A673 (cell line): ENCODE results near the gene OXTR. TPM values are rescaled to one million over a fixed set of nuclear protein-coding genes. Genes with fewer than 3 reads are reported as not detected.
"Not testable (repeated sequence)": the region's sequence is repeated elsewhere in the genome, so short reads cannot be mapped to it uniquely, and the experiment has no call there.

Experiments used
- BruUV-seq: library from RNA; stranded (reverse); fragments of 400-500 nt; replicated peaks from 2 replicates; lab custom pipeline; 2021; lab: Mats Ljungman, UMichigan
- CTCF ChIA-PET: fragments of 300-600 bp; sonication (Branson Sonifier 250); formaldehyde crosslinking; loops from one replicate; lab custom pipeline; 2022; ENCODE audit warnings: antibody characterized with exemption; lab: Charles Lee
- POLR2A ChIA-PET: fragments of 300-600 bp; sonication (Branson Sonifier 250); formaldehyde crosslinking; loops from one replicate; lab custom pipeline; 2022; ENCODE audit warnings: antibody characterized with exemption; ENCODE audit not compliant: low non-redundant PET; lab: Charles Lee
- DNase-seq: peaks from one replicate; pipeline ENCODE4 v3.0.0-alpha.2; 2015; ENCODE audit warnings: low spot score
- H3K27ac ChIP-seq: fragments of 200-600 bp; sonication (generic); 2 replicates; pipeline ENCODE4 v1.5.1; 2016; ENCODE audit warnings: mixed run types, low read depth, mild to moderate bottlenecking, mixed read lengths, antibody characterized with exemption, low read length; ENCODE audit not compliant: poor library complexity, severe bottlenecking
- H3K27me3 ChIP-seq: fragments of 200-600 bp; sonication (generic); replicated peaks from 2 replicates; pipeline ENCODE4 v1.6.1; 2017; ENCODE audit warnings: mixed run types, low read depth, mild to moderate bottlenecking, mixed read lengths, antibody characterized with exemption, low read length; ENCODE audit not compliant: insufficient read depth, poor library complexity
- H3K36me3 ChIP-seq: fragments of 200-600 bp; sonication (generic); 2 replicates; pipeline ENCODE4 v1.6.1; 2016; ENCODE audit warnings: mixed run types, mild to moderate bottlenecking, mixed read lengths, antibody characterized with exemption, low read length; ENCODE audit not compliant: insufficient read depth, poor library complexity, severe bottlenecking
- H3K4me1 ChIP-seq: fragments of 200-600 bp; sonication (generic); 2 replicates; pipeline ENCODE4 v1.6.1; 2017; ENCODE audit warnings: mixed run types, mild to moderate bottlenecking, mixed read lengths, antibody characterized with exemption, low read length; ENCODE audit not compliant: insufficient read depth, poor library complexity, severe bottlenecking
- H3K4me3 ChIP-seq: fragments of 200-600 bp; sonication (generic); 2 replicates; pipeline ENCODE4 v1.5.1; 2016; ENCODE audit warnings: low read depth, mixed run types, mild to moderate bottlenecking, mixed read lengths, low read length; ENCODE audit not compliant: poor library complexity, severe bottlenecking
- H3K9me3 ChIP-seq: fragments of 200-600 bp; sonication (generic); 2 replicates; pipeline ENCODE4 v1.6.1; 2016; ENCODE audit warnings: mixed run types, low read depth, mild to moderate bottlenecking, mixed read lengths, antibody characterized with exemption, low read length; ENCODE audit not compliant: poor library complexity, severe bottlenecking
- EZH2 ChIP-seq: fragments of 200-600 bp; sonication (generic); IDR thresholded peaks from 2 replicates; pipeline ENCODE4 v1.6.1; 2017; ENCODE audit warnings: borderline replicate concordance, low read depth, mild to moderate bottlenecking, mixed read lengths, antibody characterized with exemption, low read length; ENCODE audit not compliant: poor library complexity, severe bottlenecking
- intact Hi-C: fragments of 100-400 bp; cut with micrococcal nuclease; formaldehyde crosslinking; loops from one replicate; pipeline ENCODE4 v1.10.0; 2022; ENCODE audit not compliant: unreplicated experiment
- total RNA-seq: library from RNA; stranded (reverse); gene quantifications from 2 replicates; pipeline ENCODE4 v1.2.3, GENCODE V29; 2021
- TF ChIP-seq, protein P1 (sequence below): fragments of 300-800, 200-600 bp; sonication (generic); conservative IDR thresholded peaks from 2 replicates; pipeline ENCODE4 v1.5.1; 2017; ENCODE audit warnings: low read depth, mild to moderate bottlenecking, antibody characterized with exemption, low read length, moderate library complexity, mixed read lengths

Gene OXTR
- total RNA-seq, 1 experiment from 2014 or later, result 6.5 TPM

DNA sequence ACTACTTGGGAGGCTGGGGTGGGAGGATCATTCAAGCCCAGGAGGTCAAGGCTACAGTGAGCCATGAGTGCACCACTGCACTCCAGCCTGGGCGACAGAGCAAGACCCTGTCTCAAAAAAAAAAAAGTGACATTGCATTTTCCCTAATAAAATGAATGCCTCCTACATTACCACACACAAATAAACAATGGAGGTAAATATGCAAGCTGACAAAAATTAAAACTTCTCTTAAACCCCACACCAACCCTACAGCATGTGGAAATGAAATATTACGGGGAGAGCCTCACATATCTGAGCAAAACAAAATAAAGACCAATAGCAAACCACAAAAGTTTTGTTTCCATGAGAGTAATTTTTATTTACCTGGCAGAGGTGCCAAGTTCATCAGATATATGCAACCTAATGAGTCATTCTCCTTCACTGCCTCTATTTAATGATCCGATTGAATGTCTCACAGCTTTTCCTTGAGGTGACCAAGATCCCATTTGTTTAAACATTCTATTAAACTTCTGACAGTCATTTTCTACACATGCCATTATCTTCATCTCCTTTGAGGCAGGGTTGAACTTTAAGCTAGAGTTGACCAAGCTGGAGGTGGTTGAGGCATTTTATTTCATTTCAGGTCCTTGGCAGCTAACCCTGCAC lies 45.2 kb downstream of the OXTR start:
- POLR2A ChIA-PET, result no interaction called here
- CTCF ChIA-PET, result no interaction called here
- Histone ChIP-seq H3K9me3 (no peaks in the 10 kb centered on the region), H3K27ac (no peak overlapping the region), H3K27me3 (no peaks in the 10 kb centered on the region), H3K36me3 (no peaks in the 10 kb centered on the region), H3K4me3 (no peak overlapping the region), H3K4me1 (no peaks in the 10 kb centered on the region)
- no peak for TF ChIP-seq EZH2
- TF ChIP-seq, protein P1, sequence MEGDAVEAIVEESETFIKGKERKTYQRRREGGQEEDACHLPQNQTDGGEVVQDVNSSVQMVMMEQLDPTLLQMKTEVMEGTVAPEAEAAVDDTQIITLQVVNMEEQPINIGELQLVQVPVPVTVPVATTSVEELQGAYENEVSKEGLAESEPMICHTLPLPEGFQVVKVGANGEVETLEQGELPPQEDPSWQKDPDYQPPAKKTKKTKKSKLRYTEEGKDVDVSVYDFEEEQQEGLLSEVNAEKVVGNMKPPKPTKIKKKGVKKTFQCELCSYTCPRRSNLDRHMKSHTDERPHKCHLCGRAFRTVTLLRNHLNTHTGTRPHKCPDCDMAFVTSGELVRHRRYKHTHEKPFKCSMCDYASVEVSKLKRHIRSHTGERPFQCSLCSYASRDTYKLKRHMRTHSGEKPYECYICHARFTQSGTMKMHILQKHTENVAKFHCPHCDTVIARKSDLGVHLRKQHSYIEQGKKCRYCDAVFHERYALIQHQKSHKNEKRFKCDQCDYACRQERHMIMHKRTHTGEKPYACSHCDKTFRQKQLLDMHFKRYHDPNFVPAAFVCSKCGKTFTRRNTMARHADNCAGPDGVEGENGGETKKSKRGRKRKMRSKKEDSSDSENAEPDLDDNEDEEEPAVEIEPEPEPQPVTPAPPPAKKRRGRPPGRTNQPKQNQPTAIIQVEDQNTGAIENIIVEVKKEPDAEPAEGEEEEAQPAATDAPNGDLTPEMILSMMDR, result no peak
- no peak for DNase-seq
- intact Hi-C loops, result no loop called here
- BruUV-seq, result no TSS peak

DNA sequence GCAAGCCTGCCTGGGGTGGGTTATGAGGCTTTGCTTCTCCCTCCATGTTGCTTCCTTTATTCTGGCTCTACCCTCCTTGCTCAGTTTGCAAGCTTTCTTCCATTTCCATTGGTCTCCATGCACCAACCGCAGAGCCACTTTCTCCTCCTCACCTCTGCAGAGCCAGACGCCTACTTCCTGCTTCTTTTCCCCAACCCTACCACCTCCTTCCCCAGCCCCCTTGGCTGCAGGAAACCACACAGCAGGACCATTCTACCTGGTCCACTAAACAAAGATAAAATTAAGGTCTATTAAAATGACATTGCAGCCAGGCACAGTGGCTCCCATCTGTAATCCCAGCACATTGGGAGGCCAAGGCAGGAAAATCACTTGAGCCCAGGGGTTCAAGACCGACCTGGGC lies 45.8 kb downstream of the OXTR start:
- TF ChIP-seq EZH2, result no peak
- TF ChIP-seq, protein P1, result no peak
- POLR2A ChIA-PET, result no interaction called here
- no peak overlapping the region for H3K4me3 ChIP-seq
- H3K27ac ChIP-seq, result no peak overlapping the region
- no TSS peak for BruUV-seq
- DNase-seq, result no peak
- no peaks in the 10 kb centered on the region for H3K4me1 ChIP-seq
- H3K36me3 ChIP-seq, result no peaks in the 10 kb centered on the region
- intact Hi-C loops, result no loop called here
- no peaks in the 10 kb centered on the region for H3K9me3 ChIP-seq
- CTCF ChIA-PET, result no interaction called here
- no peaks in the 10 kb centered on the region for H3K27me3 ChIP-seq

DNA sequence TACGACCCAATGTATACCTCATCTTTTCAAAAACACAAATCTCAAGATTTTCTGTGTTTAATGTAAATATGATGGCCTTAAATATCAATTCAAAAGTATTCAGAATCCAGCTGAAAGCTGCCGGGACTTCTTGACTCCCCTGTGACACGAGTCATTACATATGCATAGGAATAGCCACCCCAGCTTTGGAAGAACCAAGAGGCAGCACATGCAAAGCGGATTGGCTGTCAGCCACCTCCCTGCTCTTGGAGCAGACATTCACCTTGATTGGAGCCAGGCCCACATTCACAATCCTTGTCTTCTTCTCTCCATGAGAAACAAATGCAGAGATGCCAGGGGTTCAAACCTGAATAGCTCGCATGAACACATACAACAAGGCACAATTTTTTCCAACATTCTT lies 46.6 kb downstream of the OXTR start:
- ChIA-PET POLR2A (no interaction called here), CTCF (no interaction called here)
- Histone ChIP-seq H3K9me3 (no peaks in the 10 kb centered on the region), H3K4me1 (no peaks in the 10 kb centered on the region), H3K36me3 (no peaks in the 10 kb centered on the region), H3K27ac (no peak overlapping the region), H3K4me3 (no peak overlapping the region), H3K27me3 (no peaks in the 10 kb centered on the region)
- no peak for DNase-seq
- intact Hi-C loops, result no loop called here
- TF ChIP-seq, protein P1, result no peak
- no peak for TF ChIP-seq EZH2
- BruUV-seq, result no TSS peak

DNA sequence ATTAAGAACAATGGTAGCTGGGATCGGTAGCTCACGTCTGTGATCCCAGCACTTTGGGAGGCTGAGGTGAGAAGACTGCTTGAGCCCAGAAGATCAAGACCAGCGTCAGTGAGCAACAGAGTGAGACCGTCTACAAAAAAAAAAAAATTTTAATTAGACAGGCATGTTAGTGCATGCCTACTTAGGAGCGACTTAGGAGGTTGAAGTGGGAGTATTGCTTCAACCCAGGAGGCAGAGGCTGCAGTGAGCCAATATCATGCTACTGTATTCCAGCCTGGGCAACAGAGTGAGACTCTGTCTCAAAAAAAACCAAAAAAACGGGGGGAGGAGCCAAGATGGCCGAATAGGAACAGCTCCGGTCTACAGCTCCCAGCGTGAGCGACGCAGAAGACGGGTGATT lies 53.7 kb downstream of the OXTR start:
- H3K9me3 ChIP-seq, POLR2A ChIA-PET, BruUV-seq, H3K27ac ChIP-seq, H3K36me3 ChIP-seq, H3K4me1 ChIP-seq, DNase-seq, intact Hi-C loops, CTCF ChIA-PET, H3K4me3 ChIP-seq, H3K27me3 ChIP-seq: not testable (repeated sequence)
